Stimulated activated effector memory CD8-positive, alpha-beta T cell treated with anti-CD3 and anti-CD28 coated beads, Interleukin-12 subunit alpha, Interleukin-12 subunit beta, amount 100 ng/mL, for 72 hours (primary cell): ENCODE data around the gene CEBPZ.
A peak's percentile ranks its signal among the peaks of the same experiment; 100 is the strongest.
"Not testable (repeated sequence)": the region's sequence is repeated elsewhere in the genome, so short reads cannot be mapped to it uniquely, and the experiment has no call there.

ENCODE experiments used
- ATAC-seq: fragments of 150-1000 bp; cut with Tn5 transposase; 2 replicates; pipeline ENCODE4 v1.10.0; 2021
- DNase-seq, 2 donors: peaks; one replicate each; pipeline ENCODE4 v3.0.0; 2021 to 2022; ENCODE audit warnings: low spot score in 2 of 2
- H3K27ac Mint-ChIP-seq: one replicate; pipeline ENCODE4 v1.8.0; 2022; ENCODE audit warnings: mild to moderate bottlenecking, mixed read lengths
- H3K36me3 Mint-ChIP-seq: one replicate; pipeline ENCODE4 v1.8.0; 2022; ENCODE audit warnings: mild to moderate bottlenecking, mixed read lengths
- H3K4me1 Mint-ChIP-seq: one replicate; pipeline ENCODE4 v1.8.0; 2022; ENCODE audit warnings: mixed read lengths
- H3K4me3 Mint-ChIP-seq: one replicate; pipeline ENCODE4 v1.8.0; 2022; ENCODE audit warnings: mild to moderate bottlenecking, mixed read lengths
- H3K9me3 Mint-ChIP-seq: one replicate; pipeline ENCODE4 v1.8.0; 2022; ENCODE audit warnings: mixed read lengths

The CEBPZ gene

GRCh38 chr2:37201208-37201607, 30.2 kb downstream of the CEBPZ start:
- peak overlapping the region; percentile 46 for H3K4me3 Mint-ChIP-seq
- peaks cover 31% of the 10 kb centered on the region for H3K4me1 Mint-ChIP-seq
- H3K36me3 Mint-ChIP-seq: peaks cover 82% of the 10 kb centered on the region
- no peak for DNase-seq
- peaks cover 3% of the 10 kb centered on the region for H3K9me3 Mint-ChIP-seq
- H3K27ac Mint-ChIP-seq: peak overlapping the region; percentile 89
- peak; percentile 55 for ATAC-seq

- Mint-ChIP-seq H3K27ac (no peak overlapping the region), H3K36me3 (peaks cover 61% of the 10 kb centered on the region), H3K4me3 (no peak overlapping the region), H3K4me1 (peaks cover 34% of the 10 kb centered on the region), H3K9me3 (peaks cover 2% of the 10 kb centered on the region)
- no peak for ATAC-seq
- no peak for DNase-seq
Measured at GRCh38 chr2:37198681-37199065, 32.7 kb downstream of the CEBPZ start.

- Mint-ChIP-seq H3K27ac (peak within 1 kb of the TSS; percentile 99), H3K9me3 (no peaks in the 10 kb centered on the region), H3K4me1 (peaks cover 24% of the 10 kb centered on the region), H3K36me3 (peaks cover 39% of the 10 kb centered on the region), H3K4me3 (peak within 1 kb of the TSS; percentile 96)
- ATAC-seq: peak; percentile 84
- DNase-seq: peak; percentile 85 to 96
Measured at GRCh38 chr2:37196320-37197195, 34.8 kb downstream of the CEBPZ start, which contains the start of gene CEBPZOS. CEBPZOS (plus strand) TSS chr2:37196496; CDS start chr2:37199705, 3,209 bp downstream.

GRCh38 chr2:37195862-37196319, 35.5 kb downstream of the CEBPZ start:
- Mint-ChIP-seq H3K4me1 (peaks cover 22% of the 10 kb centered on the region), H3K27ac (peak overlapping the region; percentile 99), H3K4me3 (peak overlapping the region; percentile 96), H3K36me3 (peaks cover 33% of the 10 kb centered on the region)
- not testable (repeated sequence) for H3K9me3 Mint-ChIP-seq, ATAC-seq, DNase-seq

GRCh38 chr2:37192551-37192950, 38.8 kb downstream of the CEBPZ start:
- ATAC-seq (no peak), DNase-seq (no peak)
- no peaks in the 10 kb centered on the region for H3K9me3 Mint-ChIP-seq
- H3K4me3 Mint-ChIP-seq: no peak overlapping the region
- H3K27ac Mint-ChIP-seq: no peak overlapping the region
- H3K4me1 Mint-ChIP-seq: peaks cover 28% of the 10 kb centered on the region
- peaks cover 17% of the 10 kb centered on the region for H3K36me3 Mint-ChIP-seq

GRCh38 chr2:37191747-37192146, 39.6 kb downstream of the CEBPZ start:
- H3K4me3 Mint-ChIP-seq: no peak overlapping the region
- no peaks in the 10 kb centered on the region for H3K9me3 Mint-ChIP-seq
- H3K36me3 Mint-ChIP-seq: peaks cover 9% of the 10 kb centered on the region
- ATAC-seq: no peak
- H3K4me1 Mint-ChIP-seq: peaks cover 21% of the 10 kb centered on the region
- DNase-seq: no peak
- no peak overlapping the region for H3K27ac Mint-ChIP-seq

- no peak overlapping the region for H3K4me3 Mint-ChIP-seq
- H3K36me3 Mint-ChIP-seq: peaks cover 4% of the 10 kb centered on the region
- H3K4me1 Mint-ChIP-seq: peaks cover 17% of the 10 kb centered on the region
- DNase-seq (no peak), ATAC-seq (no peak)
- H3K27ac Mint-ChIP-seq: no peak overlapping the region
- no peaks in the 10 kb centered on the region for H3K9me3 Mint-ChIP-seq
Measured at GRCh38 chr2:37191253-37191652, 40.1 kb downstream of the CEBPZ start.

GRCh38 chr2:37190290-37190689, 41.1 kb downstream of the CEBPZ start:
- Mint-ChIP-seq H3K4me3 (no peak overlapping the region), H3K36me3 (no peaks in the 10 kb centered on the region), H3K9me3 (no peaks in the 10 kb centered on the region), H3K4me1 (peaks cover 12% of the 10 kb centered on the region), H3K27ac (no peak overlapping the region)
- ATAC-seq (no peak), DNase-seq (no peak)

GRCh38 chr2:37189452-37190153, 41.8 kb downstream of the CEBPZ start:
- no peaks in the 10 kb centered on the region for H3K9me3 Mint-ChIP-seq
- H3K4me3 Mint-ChIP-seq: no peak overlapping the region
- no peaks in the 10 kb centered on the region for H3K36me3 Mint-ChIP-seq
- DNase-seq: no peak
- peak; percentile 89 for ATAC-seq
- peaks cover 12% of the 10 kb centered on the region for H3K4me1 Mint-ChIP-seq
- no peak overlapping the region for H3K27ac Mint-ChIP-seq

GRCh38 chr2:37188570-37188969, 42.8 kb downstream of the CEBPZ start, which contains the start of gene SULT6B1:
SULT6B1 (minus strand) TSS chr2:37188670; CDS start chr2:37188640, 30 bp downstream.
- Mint-ChIP-seq H3K9me3 (no peaks in the 10 kb centered on the region), H3K4me3 (no peak within 1 kb of the TSS), H3K4me1 (peaks cover 12% of the 10 kb centered on the region), H3K27ac (no peak within 1 kb of the TSS), H3K36me3 (no peaks in the 10 kb centered on the region)
- DNase-seq: no peak
- no peak for ATAC-seq

GRCh38 chr2:37181726-37182684, 49.4 kb downstream of the CEBPZ start:
- Mint-ChIP-seq H3K27ac (peak overlapping the region; percentile 7), H3K36me3 (no peaks in the 10 kb centered on the region), H3K4me3 (no peak overlapping the region), H3K4me1 (no peaks in the 10 kb centered on the region), H3K9me3 (no peaks in the 10 kb centered on the region)
- ATAC-seq (no peak), DNase-seq (no peak)

- DNase-seq (no peak), ATAC-seq (no peak)
- Mint-ChIP-seq H3K4me1 (no peaks in the 10 kb centered on the region), H3K27ac (no peak overlapping the region), H3K4me3 (no peak overlapping the region), H3K9me3 (no peaks in the 10 kb centered on the region), H3K36me3 (no peaks in the 10 kb centered on the region)
Measured at GRCh38 chr2:37180640-37181039, 50.8 kb downstream of the CEBPZ start.

- H3K4me1 Mint-ChIP-seq: no peaks in the 10 kb centered on the region
- no peak overlapping the region for H3K27ac Mint-ChIP-seq
- no peak for DNase-seq
- no peak overlapping the region for H3K4me3 Mint-ChIP-seq
- no peak for ATAC-seq
- H3K36me3 Mint-ChIP-seq: no peaks in the 10 kb centered on the region
- H3K9me3 Mint-ChIP-seq: no peaks in the 10 kb centered on the region
Measured at GRCh38 chr2:37180006-37180639, 51.3 kb downstream of the CEBPZ start.

GRCh38 chr2:37173741-37174140, 57.7 kb downstream of the CEBPZ start:
- H3K27ac Mint-ChIP-seq: no peak overlapping the region
- no peak for ATAC-seq
- H3K4me3 Mint-ChIP-seq: no peak overlapping the region
- H3K36me3 Mint-ChIP-seq: no peaks in the 10 kb centered on the region
- peak in 1 of 2 donors; percentile 30 for DNase-seq
- no peaks in the 10 kb centered on the region for H3K4me1 Mint-ChIP-seq
- no peaks in the 10 kb centered on the region for H3K9me3 Mint-ChIP-seq
